ENCODE data around the gene ENSA.
"Not testable (repeated sequence)": the region's sequence is repeated elsewhere in the genome, so short reads cannot be mapped to it uniquely, and the experiment has no call there.

Gene ENSA

GRCh38 chr1:150629115-150629928 is at the start of gene ENSA:
Gene ENSA (minus strand): TSS chr1:150629612. CDS start chr1:150629470, 142 bp downstream.
- DNase-seq, result peak; percentile 99

DNA sequence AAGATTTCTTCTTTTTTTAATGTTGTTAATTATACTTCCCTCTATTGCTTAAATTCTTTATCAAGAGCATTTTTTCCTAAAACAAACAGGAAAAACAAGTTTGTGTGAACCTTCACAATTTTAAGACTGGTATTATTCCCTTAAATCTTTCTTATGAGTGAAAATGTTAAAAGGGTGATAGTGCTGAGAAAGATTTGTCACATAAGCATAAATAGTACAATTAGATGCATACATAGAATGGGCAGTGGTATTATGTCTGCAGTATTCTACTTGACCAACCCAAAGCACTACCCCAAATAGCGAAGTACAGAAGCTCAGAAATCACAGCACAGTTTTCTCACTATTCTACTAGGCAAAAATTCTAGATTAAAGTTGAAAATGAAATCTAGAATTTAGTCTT is 49.6 kb upstream of the ENSA start:
- DNase-seq, result no peak

DNA sequence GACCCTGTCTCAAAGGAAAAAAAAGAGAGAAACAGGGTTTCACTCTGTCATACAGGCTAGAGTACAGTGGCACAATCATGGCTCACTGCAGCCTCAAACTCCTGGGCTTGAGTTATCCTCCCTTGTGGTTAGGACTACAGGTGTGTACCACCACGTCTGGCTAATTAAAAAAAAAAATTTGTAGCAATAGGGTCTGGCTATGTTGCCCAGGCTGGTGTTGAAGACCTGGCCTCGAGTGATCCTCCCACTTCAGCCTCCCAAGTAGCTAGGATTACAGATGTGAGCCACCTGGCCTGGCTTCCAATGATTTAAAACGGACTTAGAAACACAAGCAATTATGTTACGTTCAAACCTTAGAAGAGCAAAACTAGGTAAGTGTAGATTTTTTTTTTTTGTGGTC is 45.5 kb upstream of the ENSA start:
- no peak for DNase-seq

DNA sequence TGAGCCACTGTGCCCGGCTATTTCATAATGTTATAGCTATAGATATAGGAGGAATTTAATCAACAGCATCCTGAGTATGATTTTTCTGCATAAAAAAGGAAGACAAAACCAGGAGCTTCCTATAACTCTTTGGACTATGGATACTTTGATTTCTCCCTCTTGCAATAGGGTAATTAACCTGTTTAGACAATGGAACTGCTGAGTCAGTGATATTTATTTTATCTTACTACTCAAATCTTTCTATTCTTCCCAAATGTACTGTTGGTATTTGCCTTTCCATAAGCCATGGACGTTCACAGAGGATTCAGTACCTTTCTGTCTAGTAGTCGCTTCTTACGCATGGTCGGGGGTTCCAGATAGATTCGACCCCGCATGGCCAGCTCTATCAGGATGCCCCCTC is 33.9 kb upstream of the ENSA start:
- no peak for DNase-seq

DNA sequence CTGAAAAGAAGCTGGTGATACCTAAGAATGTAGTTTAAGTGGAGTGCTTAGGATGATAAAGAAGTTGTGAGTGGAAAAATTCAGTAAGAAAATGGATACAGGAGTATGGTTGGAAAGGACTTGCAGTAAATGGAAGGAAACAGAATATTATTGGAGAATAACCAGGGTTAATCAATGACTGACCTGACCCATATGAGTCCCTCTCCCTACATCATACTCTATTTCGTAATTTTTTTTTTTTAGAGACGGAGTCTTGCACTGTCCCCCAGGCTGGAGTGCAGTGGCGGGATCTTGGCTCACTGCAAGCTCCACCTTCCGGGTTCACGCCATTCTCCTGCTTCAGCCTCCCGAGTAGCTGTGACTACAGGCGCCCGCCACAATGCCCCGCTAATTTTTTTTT is 33.4 kb upstream of the ENSA start:
- DNase-seq, result no peak

GRCh38 chr1:150661156-150661555 is 31.7 kb upstream of the ENSA start:
- no peak for DNase-seq

DNA sequence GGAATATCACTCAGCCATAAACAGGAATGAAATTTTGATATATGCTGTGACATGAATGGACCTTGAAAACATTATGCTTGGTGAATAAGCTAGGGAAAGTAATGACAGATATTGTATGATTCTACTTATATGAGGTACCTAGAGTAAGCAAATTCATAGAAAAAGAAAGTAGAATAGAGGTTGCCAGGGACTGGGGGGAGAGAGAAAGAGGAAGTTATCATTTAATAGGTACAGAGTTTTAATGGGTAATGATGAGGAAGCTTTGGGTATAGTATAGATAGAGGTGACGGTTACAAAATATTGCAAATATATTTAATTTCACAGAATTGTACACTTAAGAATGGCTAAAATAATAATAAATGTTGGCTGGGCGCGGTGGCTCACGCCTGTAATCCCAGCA is 31.2 kb upstream of the ENSA start:
- DNase-seq, result no peak

GRCh38 chr1:150657064-150657463 is 27.7 kb upstream of the ENSA start:
- DNase-seq, result not testable (repeated sequence)

DNA sequence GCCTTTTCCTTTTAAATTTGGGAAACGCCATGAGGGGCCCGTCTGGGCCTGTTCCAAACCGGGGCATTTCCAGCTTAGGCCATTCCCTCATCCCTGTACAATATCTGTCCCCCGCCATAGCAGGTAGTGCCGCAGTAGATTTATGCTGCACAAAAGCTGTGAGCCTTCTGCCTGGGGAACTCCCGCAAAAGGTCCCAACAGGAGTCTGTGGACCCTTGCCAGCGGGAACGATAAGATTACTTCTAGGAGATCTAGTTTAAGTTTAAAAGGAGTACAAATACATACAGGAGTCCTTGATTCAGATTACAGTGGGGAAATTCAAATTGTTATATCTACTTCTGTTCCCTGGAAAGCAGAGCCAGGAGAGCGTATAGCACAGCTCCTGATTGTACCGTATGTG is 25.2 kb upstream of the ENSA start:
- not testable (repeated sequence) for DNase-seq

DNA sequence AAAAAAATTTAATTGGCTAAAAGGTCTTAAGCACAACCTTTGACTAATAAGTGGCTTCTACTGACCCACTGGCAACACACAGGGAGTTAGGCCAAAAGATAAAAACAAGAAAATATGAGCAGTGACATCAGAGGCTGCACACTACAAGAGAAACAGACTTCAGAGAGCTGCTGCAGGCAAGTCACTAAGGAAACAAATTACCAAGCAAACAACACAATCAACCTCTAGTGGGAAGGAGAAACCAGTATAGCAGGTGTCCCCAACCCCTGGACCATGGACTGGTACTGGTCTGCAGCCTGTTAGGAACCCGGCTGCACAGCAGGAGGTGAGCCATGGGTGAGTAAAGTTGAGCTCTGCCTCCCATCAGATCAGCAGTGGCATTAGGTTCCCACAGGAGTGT is 20.8 kb upstream of the ENSA start:
- DNase-seq, result no peak

GRCh38 chr1:150649441-150650075 is 20.1 kb upstream of the ENSA start:
- no peak for DNase-seq

- DNase-seq, result no peak
Measured at GRCh38 chr1:150642296-150642695, 12.9 kb upstream of the ENSA start.

GRCh38 chr1:150641126-150641815 is 11.9 kb upstream of the ENSA start:
- DNase-seq, result not testable (repeated sequence)

GRCh38 chr1:150638430-150638829 is 9.0 kb upstream of the ENSA start:
- peak; percentile 28 for DNase-seq

GRCh38 chr1:150634839-150635622 is 5.6 kb upstream of the ENSA start:
- not testable (repeated sequence) for DNase-seq

- no peak for DNase-seq
Measured at GRCh38 chr1:150628766-150629114, 672 bp downstream of the ENSA start.

DNA sequence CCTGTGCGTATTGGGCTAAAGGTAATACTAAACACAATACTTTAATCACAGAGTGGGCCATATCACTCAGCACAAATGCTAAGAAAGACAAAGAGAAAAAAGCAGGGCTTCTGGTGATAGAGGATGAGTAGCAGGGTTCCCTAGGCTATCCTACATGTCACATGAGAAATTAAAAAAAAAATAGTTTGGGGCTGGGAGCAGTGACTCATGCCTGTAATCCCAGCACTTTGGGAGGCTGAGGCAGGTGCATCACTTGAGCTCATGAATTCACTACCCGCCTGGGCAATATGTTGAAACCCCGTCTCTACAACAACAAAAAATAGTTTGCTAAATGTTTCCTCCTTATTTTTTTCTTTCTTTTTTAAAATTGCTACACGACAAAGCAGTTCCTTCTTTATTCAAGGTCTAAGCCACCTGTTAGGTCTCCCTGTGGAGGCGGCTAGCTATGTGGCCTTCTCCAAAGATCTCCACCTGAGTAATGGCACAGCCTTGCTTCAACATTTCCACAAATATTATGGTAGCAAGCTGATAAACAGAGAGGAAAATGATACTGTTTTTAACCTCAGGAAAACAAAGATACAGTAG is 1.5 kb downstream of the ENSA start:
- no peak for DNase-seq

DNA sequence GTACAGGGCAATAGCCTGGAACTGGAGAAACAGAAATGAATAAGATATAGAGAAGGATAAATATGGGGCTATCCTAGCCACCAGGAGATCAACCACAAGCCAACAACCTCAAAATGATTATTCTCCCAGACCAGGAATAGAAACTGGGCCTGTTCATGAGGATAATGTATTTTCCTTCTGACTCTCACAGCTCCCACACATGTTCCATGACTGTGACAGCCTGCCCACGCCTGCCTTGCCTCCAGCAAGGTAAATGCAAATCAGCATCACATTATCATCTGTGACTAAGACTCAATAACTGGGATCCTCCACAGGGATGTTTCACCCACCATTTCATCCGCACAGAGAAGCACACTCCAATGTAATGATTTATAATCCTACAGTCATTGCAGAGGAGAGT is 3.3 kb downstream of the ENSA start:
- no peak for DNase-seq

- DNase-seq, result not testable (repeated sequence)
Measured at GRCh38 chr1:150624546-150624945, 4.9 kb downstream of the ENSA start.

DNA sequence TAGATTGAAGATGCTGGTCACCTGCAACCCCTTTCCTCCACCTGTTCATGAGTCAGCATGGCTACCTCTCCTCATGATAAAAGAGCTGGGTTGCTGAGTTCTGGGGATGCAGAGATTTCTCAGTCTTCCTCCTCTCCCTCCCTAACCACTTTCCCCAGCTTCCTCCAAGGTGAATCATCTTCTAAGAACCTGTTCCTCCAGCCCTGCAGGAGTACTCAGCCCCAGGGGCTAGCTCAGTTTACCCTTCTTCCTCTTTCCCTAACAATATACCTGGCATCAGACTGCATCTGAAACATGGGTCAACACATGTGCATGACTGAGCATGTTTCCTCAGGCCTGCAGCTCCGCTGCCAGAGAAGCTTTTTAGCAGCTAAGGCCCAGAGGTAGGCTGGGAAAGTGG is 5.3 kb downstream of the ENSA start:
- not testable (repeated sequence) for DNase-seq

GRCh38 chr1:150622303-150622975 is 7.0 kb downstream of the ENSA start:
- DNase-seq, result no peak
